ENCODE measurements around the gene HNRNPAB. TPM values are rescaled to one million over a fixed set of nuclear protein-coding genes. Genes with fewer than 3 reads are reported as not detected.

Gene HNRNPAB
- total RNA-seq, 6 experiments from 2014 or later: 44.2 to 96.1 (median 73.5) TPM

DNA sequence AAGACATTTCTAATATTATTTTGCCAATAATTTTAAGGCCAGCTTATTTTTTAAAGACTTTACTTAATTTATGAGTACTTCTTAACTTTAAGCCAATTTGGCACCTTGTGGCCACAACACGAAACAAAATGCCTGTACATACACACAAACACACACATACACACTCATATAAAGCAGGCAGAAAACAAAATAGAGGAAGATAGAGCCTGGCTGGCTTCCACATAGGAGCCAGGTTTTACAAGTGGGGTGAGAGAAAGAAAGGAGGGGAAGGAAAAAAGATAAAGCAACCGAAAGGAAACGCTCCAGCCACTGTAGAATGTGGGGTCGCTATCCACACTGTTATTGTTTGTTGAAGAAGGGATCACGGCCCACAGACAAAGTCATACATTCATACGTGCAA is 27.5 kb upstream of the HNRNPAB start:
- Histone ChIP-seq H3K27me3 (no peaks in the 10 kb centered on the region), H3K9me3 (no peaks in the 10 kb centered on the region), H3K4me3 (no peak overlapping the region), H3K27ac (no peak overlapping the region), H3K4me1 (no peaks in the 10 kb centered on the region), H3K36me3 (no peaks in the 10 kb centered on the region)
- DNase-seq (no peak), ATAC-seq (no peak)
- 56% methylated on average over 5 of the region's 6 CpGs for WGBS (ENCODE audit: insufficient coverage, low coverage, low lambda C conversion rate, missing lambda C conversion rate)
- no peak for TF ChIP-seq POLR2A (IDR thresholded peaks at IDR 0.05)
- intact Hi-C loops (cut with DNase I): no loop called here

DNA sequence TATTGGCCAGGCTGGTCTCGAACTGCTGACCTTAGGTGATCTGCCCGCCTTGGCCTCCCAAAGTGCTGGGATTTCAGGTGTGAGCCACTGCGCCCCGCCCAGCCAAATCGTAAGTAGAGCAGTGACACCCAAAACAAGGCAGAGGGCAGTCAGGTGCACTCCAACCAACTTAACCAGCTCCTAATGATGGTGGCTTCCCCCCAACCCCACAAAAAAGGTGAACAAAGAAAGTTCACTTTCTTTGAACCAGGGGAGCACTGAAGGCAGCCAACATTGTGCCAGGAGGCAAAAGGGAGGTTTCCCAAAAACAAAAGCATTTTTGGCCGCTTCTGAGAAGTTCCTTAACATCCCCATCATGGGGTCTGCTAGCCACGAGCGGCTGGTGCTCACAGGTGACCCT is 26.8 kb upstream of the HNRNPAB start:
- Histone ChIP-seq H3K27me3 (no peaks in the 10 kb centered on the region), H3K36me3 (no peaks in the 10 kb centered on the region), H3K4me3 (no peak overlapping the region), H3K9me3 (no peaks in the 10 kb centered on the region), H3K27ac (no peak overlapping the region), H3K4me1 (no peaks in the 10 kb centered on the region)
- no peak for DNase-seq
- 84% methylated on average over 6 of the region's 8 CpGs for WGBS (ENCODE audit: insufficient coverage, low coverage, low lambda C conversion rate, missing lambda C conversion rate)
- intact Hi-C loops (cut with DNase I): no loop called here
- no peak for ATAC-seq
- TF ChIP-seq, protein P1, sequence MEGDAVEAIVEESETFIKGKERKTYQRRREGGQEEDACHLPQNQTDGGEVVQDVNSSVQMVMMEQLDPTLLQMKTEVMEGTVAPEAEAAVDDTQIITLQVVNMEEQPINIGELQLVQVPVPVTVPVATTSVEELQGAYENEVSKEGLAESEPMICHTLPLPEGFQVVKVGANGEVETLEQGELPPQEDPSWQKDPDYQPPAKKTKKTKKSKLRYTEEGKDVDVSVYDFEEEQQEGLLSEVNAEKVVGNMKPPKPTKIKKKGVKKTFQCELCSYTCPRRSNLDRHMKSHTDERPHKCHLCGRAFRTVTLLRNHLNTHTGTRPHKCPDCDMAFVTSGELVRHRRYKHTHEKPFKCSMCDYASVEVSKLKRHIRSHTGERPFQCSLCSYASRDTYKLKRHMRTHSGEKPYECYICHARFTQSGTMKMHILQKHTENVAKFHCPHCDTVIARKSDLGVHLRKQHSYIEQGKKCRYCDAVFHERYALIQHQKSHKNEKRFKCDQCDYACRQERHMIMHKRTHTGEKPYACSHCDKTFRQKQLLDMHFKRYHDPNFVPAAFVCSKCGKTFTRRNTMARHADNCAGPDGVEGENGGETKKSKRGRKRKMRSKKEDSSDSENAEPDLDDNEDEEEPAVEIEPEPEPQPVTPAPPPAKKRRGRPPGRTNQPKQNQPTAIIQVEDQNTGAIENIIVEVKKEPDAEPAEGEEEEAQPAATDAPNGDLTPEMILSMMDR (IDR thresholded peaks at IDR 0.05): no peak
- TF ChIP-seq POLR2A (IDR thresholded peaks at IDR 0.05): no peak

DNA sequence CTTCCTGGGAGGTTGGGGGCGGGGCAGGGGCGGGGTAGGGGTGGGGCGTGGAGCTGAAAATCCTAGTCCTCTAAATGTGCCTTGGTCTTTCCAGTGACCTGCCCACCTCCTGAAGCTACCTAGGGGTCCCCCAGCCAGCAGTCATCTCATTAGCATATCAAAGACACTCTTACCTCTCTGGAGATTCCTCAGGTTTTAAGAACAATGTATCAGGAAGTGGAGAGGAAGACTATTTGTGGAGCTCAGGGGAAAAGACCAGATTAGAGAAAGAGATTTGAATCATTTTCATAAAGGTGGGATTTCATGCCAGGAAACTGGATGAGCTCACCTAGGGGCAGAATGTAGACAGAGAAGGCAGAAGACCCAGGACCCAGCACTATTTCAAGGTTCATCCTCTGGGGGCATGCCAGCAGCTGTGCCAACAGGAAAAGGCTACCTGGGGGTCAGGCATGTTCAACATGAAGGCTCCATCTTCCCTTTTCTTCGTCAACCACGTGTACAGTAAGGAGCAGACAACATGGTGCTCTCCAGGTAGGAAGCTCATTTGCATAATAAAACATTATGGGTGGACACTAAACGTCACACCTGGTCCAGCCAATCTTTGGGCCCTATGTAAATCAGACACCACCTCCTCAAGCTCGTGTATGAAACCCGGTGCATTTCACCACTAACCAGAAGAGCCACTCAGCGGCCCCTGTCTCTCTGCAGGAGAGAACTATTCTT is 24.0 kb upstream of the HNRNPAB start:
- no peaks in the 10 kb centered on the region for H3K9me3 ChIP-seq
- DNase-seq (no peak), ATAC-seq (no peak)
- no peak overlapping the region for H3K4me3 ChIP-seq
- 35% methylated on average over 6 of the region's 9 CpGs for WGBS (ENCODE audit: insufficient coverage, low coverage, low lambda C conversion rate, missing lambda C conversion rate)
- H3K27me3 ChIP-seq: no peaks in the 10 kb centered on the region
- no peaks in the 10 kb centered on the region for H3K36me3 ChIP-seq
- intact Hi-C loops (cut with DNase I): no loop called here
- H3K27ac ChIP-seq: no peak overlapping the region
- no peaks in the 10 kb centered on the region for H3K4me1 ChIP-seq
- TF ChIP-seq POLR2A (IDR thresholded peaks at IDR 0.05): no peak

DNA sequence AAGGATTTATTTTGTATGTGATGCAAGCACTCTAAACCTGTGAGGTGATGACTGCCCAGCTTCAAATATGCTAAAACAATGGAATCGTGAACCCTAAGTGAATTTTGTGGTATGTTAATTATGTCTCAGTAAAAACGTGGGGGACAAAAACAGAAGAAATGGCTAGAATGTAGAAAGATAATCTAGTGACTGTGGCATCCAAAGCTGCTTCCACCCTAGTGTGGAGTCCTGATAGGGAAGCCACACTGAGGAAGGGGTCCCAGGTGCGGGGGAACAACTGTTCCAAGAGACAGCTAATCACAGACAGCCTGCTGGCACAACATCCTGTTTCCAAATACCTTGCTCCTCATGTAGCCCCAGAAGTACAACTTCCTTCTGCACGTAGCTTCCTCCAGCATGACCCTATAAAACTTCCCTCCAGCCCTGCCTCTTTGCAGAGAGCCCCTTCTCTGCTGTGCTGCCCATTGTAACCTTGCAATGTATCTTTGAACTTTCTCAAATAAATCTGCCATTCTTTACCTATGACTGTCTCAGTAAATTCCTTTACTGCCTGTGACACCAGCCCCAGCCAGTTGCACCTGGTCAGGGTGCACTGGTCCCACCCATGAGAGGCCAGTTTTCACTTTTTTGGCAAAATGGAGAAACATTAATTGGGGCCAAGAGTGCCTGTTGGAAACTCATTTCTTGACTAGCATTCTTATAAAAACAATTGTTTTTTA is 22.0 kb upstream of the HNRNPAB start:
- H3K27ac ChIP-seq: no peak overlapping the region
- H3K4me1 ChIP-seq: no peaks in the 10 kb centered on the region
- H3K27me3 ChIP-seq: no peaks in the 10 kb centered on the region
- TF ChIP-seq, protein P1 (IDR thresholded peaks at IDR 0.05): no peak
- TF ChIP-seq POLR2A (IDR thresholded peaks at IDR 0.05): no peak
- no peaks in the 10 kb centered on the region for H3K9me3 ChIP-seq
- peak in 1 of 4 donors; percentile 19 for ATAC-seq
- intact Hi-C loops (cut with DNase I): no loop called here
- DNase-seq: no peak
- H3K36me3 ChIP-seq: no peaks in the 10 kb centered on the region
- WGBS (ENCODE audit: insufficient coverage, low coverage, low lambda C conversion rate, missing lambda C conversion rate): 26% methylated on average over 3 of the region's 4 CpGs
- no peak overlapping the region for H3K4me3 ChIP-seq

DNA sequence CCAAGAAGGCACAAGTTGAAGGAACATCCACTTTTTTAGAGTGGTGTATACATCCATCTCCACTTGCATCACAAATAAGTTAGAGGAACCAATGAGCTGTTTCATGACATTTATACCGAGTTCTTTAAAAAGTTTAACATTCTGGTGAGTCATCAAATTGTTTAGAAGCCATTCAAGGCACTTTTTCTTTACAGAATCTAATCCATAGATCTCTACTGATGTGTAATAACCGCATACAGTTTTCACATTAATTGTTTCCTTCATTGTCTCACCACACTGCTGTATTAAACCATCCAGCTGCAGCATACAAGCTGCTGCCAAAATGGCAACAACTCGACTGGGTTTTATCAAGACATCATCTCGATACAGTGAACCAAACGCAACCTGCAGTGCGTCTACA is 17.9 kb upstream of the HNRNPAB start:
- 73% methylated on average over 6 of the region's 6 CpGs for WGBS (ENCODE audit: insufficient coverage, low coverage, low lambda C conversion rate, missing lambda C conversion rate)
- TF ChIP-seq POLR2A (IDR thresholded peaks at IDR 0.05): no peak
- TF ChIP-seq, protein P1 (IDR thresholded peaks at IDR 0.05): no peak
- no peaks in the 10 kb centered on the region for H3K9me3 ChIP-seq
- intact Hi-C loops (cut with DNase I): no loop called here
- H3K27ac ChIP-seq: no peak overlapping the region
- no peaks in the 10 kb centered on the region for H3K4me1 ChIP-seq
- ATAC-seq (no peak), DNase-seq (no peak)
- no peaks in the 10 kb centered on the region for H3K36me3 ChIP-seq
- no peaks in the 10 kb centered on the region for H3K27me3 ChIP-seq
- H3K4me3 ChIP-seq: no peak overlapping the region

All from right lobe of liver (tissue), 6 donors.